HG03175 (cell line): ENCODE results near the gene DENND2A.
"Not testable (repeated sequence)": the region's sequence is repeated elsewhere in the genome, so short reads cannot be mapped to it uniquely, and the experiment has no call there.

Source experiments
- ATAC-seq: cut with Tn5 transposase; IDR thresholded peaks from one replicate; pipeline ENCODE4 v1.9.1; 2021; ENCODE audit warnings: mild to moderate bottlenecking, moderate library complexity; ENCODE audit not compliant: unreplicated experiment

Gene DENND2A

DNA sequence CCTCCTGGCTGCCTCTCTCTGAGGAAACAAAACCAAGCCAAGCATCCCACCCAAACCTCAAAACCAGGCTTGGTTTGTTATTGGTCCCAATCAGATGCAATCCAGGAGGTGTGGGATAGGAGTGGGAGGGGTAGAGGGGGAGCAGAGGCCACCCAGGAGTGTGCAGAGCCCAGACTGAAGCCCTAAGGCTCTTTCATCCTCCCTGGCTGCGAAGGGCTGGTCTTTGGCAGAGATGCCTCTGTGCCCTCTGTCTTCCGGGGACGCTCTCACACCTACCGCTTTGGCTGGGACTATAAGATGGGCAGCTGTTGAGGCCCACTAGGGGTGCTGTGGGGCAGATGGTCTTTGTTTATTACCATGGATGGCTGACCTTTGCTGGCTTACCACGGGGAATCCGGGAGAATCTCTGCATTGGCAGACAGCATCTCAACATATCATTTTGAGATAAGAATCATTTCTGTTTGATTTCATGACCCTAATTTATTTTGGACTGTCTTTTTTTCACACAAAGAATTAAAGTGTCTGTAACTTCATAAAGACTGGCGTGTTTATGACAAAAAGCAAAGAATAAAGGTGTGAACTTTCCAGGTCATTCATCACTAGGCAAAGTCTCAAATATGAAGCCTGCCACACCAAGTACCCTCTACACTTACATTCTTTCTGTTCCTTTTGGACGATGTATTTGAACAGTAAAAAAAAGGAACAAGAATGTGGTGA is 6.5 kb upstream of the DENND2A start:
- ATAC-seq, result peak; percentile 91

GRCh38 chr7:140645166-140645900 is 4.7 kb upstream of the DENND2A start:
- no peak for ATAC-seq

- ATAC-seq, result not testable (repeated sequence)
Measured at GRCh38 chr7:140644761-140645160, 4.1 kb upstream of the DENND2A start.

DNA sequence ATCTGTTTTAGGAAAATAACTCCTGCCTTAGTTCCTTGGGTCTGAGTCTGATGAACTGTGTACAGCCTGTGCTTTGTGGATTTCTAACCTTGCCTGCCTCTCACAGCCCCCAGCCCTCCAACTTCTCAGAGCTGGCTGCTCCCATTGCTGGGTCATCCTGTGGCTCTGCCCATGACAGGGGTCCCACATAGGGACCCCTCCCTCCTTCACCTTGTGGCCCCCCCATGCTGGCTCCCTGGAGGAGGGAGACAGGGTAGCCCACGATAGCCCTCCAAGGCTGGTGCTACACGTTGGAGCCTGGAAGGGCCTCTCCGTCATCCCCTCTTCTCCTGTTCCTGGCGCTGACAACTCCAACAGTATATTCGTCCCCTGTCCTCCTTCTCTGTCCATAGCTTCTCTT is 2.8 kb upstream of the DENND2A start:
- ATAC-seq, result no peak

- ATAC-seq, result no peak
Measured at GRCh38 chr7:140641524-140642195, 1.0 kb upstream of the DENND2A start.

- ATAC-seq, result no peak
Measured at GRCh38 chr7:140640060-140640637, 464 bp downstream of the DENND2A start.

DNA sequence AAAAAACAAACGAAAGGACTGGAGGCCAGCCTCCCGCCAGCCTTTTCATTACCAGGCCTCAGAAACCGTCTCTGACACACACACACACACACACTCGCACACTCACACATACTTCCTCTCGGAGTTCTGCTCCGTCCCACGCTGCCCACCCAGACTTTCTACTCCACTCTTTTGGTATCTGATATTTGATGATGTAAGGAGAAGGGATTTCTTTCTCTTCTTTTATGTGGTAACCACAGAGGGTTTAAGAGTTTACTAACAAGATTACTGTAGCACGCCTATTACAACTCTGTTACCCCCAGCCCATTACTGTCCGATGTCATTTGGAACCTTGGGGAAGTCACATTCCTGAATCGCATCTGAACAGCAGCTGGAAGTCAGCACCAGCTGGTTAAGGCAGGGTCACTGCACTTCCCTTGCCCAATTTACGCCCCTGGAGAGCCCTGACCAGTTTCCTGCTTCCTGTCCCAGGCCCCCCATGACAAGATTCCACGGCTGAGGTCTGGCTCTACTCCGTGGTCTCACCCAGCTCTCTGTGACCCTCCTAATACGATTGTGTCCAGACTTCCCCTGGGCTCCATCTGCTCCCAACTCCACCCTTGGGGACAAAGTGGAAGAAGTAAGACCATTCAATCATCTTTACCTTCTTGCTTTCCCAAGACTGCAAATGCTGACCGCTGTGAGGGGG is 1.1 kb downstream of the DENND2A start:
- ATAC-seq, result no peak

- no peak for ATAC-seq
Measured at GRCh38 chr7:140638173-140638791, 2.3 kb downstream of the DENND2A start.

DNA sequence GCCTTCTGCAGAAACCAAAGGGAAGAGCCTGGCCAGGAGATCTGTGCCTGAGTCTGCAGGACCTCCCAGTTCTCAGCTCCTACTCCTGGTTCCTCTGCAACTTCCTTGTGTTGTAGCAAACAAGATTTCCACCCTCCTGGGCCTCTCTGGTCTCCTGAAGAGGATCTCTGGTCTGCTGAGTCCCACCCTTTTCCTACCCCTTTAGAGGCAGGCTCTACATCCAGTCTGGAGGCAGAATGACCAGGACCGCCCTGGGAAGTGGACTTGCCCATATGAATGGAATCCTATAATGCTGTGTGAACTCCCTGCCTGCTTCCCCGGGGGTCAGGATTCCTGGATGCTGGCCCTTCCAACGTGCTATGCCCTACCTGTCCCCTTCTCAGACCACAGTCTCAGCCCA is 3.2 kb downstream of the DENND2A start:
- ATAC-seq, result no peak

GRCh38 chr7:140635816-140636215 is 4.8 kb downstream of the DENND2A start:
- ATAC-seq, result no peak

DNA sequence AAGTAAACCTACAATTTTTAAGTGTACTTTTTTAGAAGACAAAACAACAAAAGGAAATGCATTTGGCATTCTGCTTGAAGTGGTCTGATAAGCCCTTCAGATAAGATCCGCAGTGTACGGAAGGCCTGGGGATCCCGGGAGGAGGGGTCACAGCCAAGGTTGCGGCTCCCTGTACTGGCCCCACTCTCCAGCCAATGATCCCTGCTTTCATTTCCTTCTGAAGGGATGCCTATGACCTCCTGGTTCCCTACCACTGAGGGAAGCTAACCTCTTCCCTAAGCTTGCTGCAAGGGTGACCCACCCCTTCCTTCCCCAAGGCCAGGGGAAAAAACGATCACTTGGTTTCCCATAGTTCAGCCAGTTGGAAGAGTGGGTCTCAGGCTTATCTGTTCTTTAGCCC is 5.3 kb downstream of the DENND2A start:
- no peak for ATAC-seq

- ATAC-seq, result no peak
Measured at GRCh38 chr7:140631602-140632001, 9.0 kb downstream of the DENND2A start.

GRCh38 chr7:140631021-140631420 is 9.6 kb downstream of the DENND2A start:
- no peak for ATAC-seq

DNA sequence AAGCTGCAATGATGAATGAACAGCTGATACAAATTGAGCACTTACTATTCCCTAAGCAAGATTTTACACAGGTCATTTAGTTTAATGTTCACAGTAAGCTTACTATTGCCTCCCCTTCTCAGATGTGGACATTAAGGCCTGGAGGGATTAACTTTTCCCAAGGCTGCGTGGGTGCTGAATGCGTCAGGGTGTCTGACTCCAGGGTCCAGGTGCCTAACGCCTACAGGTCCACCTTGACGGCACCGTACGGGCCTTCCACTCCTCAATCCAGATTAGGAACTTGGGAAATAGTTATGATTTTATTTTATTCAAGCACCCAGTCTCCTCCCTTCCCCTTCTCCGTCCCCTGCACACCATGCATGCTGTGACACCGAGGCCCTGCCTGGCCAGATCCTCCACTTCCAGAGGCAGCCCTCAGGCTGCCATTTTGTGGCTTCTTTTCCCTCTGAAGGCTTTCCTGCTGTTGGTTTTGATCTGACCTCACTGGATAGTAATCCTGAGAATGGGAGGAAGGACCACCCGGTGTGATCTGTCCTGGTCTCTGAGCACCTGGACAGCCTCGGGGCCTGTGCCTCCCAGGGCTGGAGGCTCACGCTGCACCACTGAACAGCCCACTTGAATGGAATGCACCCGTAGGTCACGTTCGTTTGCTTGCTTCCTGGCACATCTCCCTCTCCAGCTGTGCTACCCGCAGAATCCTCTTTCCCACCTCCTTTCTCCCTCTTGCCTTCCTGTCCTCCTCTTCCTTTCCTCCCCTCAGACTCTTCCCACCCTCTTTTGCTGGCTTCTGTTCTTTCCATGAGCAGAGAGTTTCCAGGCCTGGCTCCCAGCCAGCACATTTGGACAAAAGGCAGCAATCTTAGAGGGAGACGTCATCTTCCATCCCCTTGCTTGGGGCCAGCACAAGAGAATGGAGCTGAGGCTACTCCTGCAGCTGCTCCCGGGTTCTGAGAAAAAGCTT is 14.4 kb downstream of the DENND2A start:
- ATAC-seq, result no peak

- not testable (repeated sequence) for ATAC-seq
Measured at GRCh38 chr7:140625192-140625558, 15.4 kb downstream of the DENND2A start.

- no peak for ATAC-seq
Measured at GRCh38 chr7:140624392-140625191, 16.0 kb downstream of the DENND2A start.

GRCh38 chr7:140623980-140624379 is 16.6 kb downstream of the DENND2A start:
- ATAC-seq, result no peak

- ATAC-seq, result no peak
Measured at GRCh38 chr7:140621401-140622021, 19.1 kb downstream of the DENND2A start.
